GM21786 (cell line): ENCODE measurements around the gene TTC31.
"Not testable (repeated sequence)": the region's sequence is repeated elsewhere in the genome, so short reads cannot be mapped to it uniquely, and the experiment has no call there.

Experiments used
- ATAC-seq: cut with Tn5 transposase; IDR thresholded peaks from one replicate; pipeline ENCODE4 v1.9.1; 2021; ENCODE audit not compliant: unreplicated experiment

The TTC31 gene

DNA sequence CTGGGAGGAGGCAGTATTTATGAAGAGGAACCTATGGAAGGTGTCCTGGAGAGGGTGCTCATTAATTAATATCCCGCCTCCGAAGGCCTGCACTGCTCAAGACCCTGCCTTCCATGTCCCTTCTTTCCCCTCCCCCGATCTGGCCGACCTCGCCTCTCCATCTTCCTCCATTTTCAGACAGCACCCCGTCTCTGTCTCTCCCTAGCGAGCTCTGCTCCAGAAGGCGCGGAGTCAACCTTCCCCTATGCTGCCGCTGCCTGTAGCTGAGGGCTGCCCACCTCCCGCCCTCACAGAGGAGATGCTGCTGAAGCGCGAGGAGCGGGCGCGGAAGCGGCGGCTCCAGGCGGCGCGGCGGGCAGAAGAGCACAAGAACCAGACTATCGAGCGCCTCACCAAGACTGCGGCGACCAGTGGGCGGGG is 25.7 kb upstream of the TTC31 start:
- no peak for ATAC-seq

DNA sequence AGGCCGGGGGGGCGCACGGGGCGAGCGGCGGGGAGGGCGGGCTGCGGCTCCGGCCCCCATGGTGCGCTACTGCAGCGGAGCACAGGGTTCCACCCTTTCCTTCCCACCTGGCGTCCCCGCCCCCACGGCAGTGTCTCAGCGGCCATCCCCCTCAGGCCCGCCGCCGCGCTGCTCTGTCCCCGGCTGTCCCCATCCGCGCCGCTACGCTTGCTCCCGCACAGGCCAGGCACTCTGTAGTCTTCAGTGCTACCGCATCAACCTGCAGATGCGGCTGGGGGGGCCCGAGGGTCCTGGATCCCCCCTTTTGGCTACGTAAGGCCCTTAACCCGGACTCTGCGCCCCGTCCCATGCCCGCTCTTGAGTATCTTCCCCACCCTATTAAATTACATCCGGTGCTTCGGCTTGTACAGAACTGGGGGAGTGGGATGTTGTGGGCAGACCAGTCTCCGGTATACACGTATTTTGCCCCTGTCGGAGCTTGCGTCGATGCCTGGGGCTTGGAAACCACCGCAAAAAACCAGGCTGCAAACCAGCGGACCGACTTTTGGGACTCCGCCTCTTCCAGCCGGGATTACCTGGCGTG is 25.2 kb upstream of the TTC31 start:
- ATAC-seq: peak; percentile 29

DNA sequence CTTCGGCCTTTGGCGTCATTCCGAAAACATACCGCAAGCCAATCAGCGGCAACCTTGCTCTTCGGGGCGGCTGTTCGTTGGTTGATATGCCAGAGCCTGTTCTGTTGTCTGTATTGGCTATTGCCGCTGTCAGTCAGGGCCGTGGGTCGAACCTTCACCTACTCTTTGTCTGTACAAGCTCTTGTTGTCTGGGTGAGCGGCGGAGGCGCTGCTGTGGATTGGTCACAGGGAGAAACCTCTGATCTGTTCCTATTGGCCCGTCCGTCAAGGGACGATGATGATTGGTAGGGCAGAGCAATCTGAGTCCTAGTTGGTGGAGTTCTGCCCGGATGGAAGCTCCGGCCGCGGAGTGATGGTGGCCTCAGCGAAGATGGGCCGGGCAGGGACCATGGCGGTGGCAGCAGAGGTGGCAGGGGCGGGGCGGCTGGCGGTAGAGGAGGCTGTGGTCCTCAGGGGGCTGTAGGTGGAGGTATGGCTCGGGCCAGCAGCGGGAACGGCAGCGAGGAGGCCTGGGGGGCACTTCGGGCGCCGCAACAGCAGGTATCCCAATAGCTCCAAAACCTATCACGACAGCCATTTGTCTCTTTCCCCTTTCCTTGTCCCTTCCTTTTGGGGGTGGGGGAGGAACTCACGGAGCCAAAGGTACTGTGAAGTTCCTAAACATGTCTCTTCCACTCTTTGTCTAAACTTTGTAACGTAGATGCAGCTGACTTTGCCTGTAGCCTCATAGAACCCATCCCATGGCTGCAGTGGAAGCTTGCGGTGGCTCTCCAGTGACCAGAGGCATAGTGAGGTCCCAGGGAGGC is 24.5 kb upstream of the TTC31 start, which contains the start of gene WBP1:
Gene WBP1 (plus strand): TSS at position 307 of the 806 bp plus-strand sequence. CDS start 165 bp downstream, at position 472.
- peak; percentile 86 for ATAC-seq

DNA sequence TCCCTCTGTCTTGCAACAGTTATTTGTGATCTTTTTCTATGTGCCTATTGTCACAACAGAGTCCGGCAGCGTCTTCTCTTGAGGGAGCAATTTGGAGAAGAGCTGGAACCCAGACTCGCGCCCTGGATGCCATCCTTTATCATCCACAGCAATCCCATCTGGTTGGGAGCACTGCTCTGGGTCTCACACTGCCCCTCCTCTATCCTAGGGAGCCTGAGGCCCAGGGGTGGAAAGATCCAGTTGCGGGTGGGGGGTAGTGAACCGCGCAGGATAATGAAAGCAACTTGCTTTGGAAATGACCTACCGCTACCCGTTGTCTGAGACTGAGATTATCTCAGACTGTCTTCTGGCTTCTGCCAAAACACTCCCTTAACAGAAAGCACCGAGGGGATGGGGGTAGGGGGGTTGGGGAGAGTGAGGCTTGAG is 23.9 kb upstream of the TTC31 start:
- no peak for ATAC-seq

DNA sequence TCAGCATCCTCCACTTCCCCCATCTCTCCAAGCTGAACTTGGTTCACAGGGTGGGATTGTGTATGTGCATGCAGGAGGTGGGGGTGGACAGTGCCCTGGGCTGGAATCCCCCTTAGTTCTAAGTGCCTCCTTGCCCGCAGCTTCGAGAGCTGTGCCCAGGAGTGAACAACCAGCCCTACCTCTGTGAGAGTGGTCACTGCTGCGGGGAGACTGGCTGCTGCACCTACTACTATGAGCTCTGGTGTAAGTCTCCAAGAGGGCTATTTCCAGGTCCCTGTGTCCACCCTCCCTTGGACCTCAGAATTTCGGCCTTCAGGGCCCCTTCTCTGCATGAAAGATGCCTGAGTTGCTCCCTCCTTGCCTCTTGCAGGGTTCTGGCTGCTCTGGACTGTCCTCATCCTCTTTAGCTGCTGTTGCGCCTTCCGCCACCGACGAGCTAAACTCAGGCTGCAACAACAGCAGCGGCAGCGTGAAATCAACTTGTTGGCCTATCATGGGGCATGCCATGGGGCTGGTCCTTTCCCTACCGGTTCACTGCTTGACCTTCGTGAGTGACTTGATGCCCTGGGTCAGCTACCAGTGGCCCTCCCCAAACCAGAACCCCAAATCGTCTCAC is 23.3 kb upstream of the TTC31 start:
- ATAC-seq: not testable (repeated sequence)

DNA sequence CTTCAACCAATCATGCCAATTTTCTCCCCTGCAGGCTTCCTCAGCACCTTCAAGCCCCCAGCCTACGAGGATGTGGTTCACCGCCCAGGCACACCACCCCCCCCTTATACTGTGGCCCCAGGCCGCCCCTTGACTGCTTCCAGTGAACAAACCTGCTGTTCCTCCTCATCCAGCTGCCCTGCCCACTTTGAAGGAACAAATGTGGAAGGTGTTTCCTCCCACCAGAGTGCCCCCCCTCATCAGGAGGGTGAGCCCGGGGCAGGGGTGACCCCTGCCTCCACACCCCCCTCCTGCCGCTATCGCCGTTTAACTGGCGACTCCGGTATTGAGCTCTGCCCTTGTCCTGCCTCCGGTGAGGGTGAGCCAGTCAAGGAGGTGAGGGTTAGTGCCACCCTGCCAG is 22.7 kb upstream of the TTC31 start:
- not testable (repeated sequence) for ATAC-seq

DNA sequence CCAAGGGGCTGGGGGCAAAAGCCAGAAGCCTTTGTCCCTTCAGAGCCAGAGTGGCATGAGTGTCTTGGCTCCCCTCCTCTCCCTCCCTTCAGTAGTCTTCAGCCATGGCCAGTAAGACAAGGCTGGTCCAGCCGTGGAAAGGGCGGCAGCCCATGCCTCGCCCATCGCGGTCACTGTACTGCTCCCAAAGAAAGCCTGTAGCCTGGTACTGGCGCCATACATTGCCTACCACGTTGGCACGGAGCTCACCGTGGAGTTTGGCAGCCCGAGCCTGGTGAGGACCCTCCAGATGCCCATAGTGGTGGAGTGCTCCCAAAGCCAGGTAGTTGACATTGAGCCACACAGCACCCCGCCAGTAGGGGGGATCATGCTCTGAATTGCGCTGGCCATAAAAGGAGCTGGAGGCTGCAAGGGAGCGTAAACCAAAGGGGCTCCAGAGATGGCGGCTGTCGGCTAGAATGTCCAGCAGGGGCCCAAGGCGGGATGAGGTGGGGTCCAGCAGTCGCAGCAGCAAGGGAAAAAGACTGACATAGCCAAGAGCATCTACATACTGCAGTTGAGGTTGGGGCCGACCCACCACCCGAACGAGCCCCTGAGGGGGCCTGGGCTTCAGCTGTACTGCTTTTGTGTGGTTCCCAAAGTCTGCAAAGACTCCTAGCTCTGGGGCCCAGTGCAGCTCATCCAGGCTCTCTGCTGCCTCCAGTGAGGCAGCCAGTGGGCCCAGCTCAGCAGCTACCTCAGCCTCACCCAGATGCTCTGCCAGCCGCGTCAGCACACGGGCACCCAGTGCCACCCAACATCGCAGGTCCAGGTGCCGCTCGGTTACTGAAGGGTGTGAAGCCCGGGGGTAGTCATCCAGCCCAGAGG is 21.5 kb upstream of the TTC31 start:
- ATAC-seq: no peak

DNA sequence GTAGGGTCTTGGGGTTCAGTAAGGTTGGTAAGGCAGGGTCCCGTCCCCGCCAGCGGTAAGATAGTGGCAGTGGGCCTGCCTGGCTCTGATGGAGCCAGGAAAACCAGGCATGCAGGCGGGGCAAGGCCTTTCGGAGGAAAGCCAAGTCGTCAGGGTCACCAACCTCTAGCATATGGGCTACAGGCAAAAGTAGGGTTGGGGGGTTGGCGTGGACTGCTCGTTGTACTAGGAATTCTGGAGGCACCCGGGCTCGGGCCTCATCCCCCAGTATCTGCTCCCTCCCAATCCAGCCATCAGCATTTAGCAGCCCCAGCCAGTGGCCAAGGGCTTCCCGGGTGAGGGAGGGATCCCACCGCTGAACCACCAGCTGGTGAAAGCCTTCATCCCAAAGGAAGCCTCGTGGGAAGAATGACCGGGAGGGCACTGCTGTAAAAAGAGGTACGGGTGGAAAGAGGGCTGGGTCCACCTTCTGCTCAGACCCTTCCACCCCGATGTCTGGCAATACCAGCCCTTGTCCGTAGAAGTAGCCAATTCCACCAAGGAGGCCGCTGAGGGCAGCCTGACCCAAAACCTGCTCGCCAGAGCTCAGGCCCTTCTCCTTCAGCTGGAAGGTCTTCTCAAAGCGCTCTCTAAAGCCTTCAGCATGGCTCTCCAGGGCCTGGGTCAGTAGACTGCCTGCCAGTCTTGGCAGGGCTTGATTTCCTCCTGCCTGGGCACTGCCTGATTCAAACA is 20.7 kb upstream of the TTC31 start:
- ATAC-seq: no peak

DNA sequence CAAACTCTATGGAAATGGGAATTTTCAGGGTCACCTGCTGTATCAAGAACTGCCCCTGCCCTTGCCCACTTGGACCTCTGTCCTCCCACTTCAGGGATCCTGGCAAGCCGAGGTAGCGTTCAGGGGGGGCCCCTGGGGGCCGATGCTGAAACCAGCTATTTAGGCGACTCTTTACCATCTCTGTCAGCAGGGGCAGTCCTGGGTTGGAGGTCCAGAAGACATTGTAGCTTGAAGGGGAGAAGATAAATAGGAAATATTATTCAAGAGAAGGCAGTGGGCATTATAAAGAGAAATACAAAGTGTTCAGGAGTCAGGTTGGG is 20.1 kb upstream of the TTC31 start:
- no peak for ATAC-seq

DNA sequence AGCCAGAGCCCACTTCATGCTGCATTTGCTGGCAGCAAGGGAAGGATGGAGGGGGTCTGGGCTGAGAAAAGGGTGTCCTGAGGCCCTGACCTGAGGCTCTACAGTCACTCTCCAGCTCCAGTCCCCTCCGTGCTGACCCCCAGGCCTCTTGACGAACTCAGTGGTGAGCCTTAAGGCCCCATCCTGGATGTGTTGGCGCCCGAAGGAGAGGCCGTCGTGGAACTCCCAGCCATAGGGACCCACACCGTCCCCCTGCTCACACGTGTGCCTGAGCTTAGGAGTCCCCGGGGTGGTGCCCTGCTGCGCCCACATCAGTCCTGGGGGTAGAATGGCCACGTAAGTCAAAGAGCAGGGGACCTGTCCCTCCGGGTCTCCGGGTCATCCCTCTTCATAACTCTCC is 18.5 kb upstream of the TTC31 start:
- ATAC-seq: no peak

DNA sequence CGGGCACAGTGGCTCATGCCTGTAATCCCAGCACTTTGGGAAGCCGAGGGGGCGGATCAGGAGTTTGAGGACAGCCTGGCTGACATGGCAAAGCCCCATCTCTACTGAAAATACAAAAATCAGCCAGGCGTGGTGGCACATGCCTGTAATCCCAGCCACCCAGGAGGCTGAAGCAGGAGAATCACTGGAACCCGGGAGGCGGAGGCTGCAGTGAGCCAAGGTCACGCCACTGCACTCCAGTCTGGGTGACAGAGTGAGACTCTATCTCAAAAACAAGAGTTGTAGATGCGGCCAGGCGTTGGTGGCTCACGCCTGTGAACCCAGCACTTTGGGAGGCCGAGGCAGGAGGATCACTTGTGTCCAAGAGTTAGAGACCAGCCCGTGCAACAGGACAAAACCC is 12.1 kb upstream of the TTC31 start:
- ATAC-seq: not testable (repeated sequence)

DNA sequence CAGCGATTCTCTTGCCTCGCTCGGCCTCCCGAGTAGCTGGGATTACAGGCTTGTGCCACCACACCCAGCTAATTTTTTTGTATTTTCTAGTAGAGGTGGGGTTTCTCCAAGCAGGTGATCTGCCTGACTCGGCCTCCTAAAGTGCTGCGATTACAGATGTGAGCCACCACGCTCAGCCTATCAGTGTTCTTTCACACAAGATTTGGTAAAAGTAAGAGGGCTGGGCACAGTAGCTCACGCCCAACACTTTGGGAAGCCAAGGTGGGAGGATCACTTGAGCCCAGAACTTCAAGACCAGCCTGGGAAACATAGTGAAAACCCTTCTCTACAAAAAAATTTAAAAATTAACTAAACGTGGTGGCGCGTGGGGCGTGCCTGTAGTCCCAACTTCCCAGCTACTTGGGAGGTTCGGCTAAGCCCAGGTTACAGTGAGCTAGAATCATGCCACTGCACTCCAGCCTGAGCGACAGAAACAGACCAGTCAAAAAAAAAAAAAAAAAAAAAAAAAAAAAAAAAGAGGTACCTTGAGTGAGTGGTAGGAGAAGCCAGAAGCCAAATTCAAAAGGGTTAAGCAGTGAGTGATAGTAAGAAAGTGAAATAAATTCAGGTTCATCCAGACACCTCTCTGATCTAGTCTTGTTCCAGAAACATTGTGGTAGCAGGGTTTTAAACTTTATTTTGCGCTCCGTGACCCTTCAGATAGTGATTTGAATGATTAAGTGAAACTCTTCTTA is 11.4 kb upstream of the TTC31 start:
- ATAC-seq: no peak

DNA sequence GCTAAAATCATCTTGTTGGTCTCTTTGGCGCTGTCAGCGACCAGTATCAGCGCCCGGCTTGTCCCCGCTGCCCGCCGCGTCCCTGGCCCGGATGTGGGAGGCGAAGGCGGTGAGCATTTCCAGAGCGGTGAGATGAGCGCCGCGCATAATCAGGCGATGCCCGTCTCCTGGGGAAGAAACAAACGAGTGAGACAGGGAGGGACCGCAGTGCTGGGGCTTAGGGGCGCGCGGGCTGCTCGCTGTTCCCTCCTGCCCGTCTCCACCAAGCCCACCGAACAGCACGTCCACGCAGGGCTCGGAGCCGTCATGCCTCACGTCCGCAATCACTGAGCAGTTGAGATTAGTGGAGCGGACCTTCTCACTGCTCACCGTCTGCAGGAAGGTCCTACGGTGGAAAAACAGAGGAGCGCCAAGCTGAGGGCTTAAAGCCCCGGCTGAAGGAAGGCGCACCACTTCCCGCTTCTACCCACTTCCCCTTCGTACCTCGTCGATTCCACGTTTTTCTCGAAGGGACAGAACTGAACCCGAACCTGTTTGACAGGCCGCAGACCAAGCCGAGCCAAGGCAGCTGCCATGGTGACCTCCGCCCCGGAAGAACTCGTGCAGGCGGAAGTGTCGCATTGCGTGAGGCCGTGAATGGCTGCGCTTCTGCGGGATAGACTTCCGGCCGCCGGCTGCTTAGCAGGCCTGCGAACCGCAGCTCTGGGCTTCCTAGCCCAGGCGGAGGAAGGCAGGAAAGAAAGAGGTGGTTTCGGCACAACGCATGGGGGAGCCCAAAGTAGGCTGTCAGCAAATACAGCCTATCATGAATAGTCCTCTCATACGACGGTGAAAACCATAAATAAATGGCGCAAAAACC is 10.6 kb upstream of the TTC31 start, which contains the start of gene MRPL53:
Gene MRPL53 (minus strand): TSS at position 595 of the 859 bp plus-strand sequence. CDS start 20 bp downstream, at position 575.
- peak; percentile 94 for ATAC-seq

DNA sequence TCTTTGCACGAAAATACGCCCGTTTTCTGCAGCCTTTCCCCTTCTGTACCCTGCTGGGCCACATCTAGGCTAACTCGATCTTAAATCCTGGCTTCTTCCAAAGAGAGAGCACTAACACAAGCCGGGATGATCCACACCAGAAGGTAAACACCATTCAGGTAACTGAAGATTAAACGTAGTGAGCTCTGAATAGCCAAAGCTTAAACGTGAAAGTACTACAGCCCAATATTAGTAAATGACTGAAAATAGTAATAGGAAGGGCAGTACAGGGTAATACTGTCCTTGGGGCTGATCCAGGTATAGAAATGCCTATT is 10.0 kb upstream of the TTC31 start:
- no peak for ATAC-seq

DNA sequence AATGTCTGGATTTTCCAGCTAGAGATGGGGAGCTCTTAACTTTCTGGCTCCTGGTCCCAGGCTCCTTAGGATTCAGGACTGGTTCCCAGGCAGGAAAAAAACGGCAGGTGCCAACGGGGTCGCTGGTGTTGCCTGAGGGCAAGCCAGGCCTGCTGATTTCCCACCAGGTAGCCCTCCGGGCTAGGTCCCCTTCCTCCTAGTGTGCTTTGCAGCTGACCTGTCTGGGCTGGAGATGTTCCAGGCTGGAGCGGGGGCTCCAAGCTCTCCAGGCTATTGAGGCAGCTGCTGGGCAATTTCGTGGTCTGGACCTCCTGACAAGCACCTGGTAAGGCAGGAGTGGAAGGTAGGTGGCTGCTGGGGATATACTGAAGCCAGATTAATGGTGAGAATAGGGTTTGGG is 8.4 kb upstream of the TTC31 start:
- ATAC-seq: no peak

DNA sequence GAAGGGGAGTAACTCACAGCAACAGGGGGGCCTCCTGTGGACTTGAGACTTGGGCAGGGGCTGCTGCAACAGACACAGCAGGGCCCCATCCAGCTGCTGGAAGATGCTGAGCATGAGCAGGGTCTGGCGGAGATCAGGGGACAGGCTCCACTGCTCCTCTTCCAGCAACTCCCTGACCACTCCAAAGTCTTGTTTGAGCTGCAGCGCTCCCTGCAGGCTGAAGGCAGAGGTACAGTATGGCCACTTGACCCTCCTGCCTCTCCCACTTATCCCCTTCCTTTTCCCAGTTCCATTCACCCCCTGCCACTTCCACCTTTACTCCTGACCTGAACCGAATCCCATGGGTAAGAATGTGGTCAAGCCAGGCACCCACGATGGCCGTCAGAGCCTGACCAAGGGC is 8.0 kb upstream of the TTC31 start:
- no peak for ATAC-seq

DNA sequence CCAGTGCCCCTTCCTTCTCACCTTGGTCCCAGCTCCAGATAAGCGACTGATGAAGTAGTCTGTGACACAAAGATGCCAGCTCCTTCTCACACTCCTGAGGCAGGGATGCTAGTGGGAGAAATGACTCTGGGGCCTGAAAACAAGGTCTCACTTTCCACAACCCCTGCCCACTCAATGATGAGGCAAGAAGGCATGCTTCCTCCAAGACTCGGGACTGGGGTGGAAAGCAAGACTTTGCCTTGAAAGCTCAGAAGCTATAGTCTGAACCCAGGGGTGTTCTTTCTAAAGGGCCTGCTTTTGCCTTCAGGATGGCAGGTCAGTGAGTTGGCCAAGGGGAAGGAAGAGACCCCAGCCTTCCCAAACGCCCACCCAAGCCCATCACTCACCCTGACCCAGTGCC is 1.4 kb upstream of the TTC31 start:
- no peak for ATAC-seq

DNA sequence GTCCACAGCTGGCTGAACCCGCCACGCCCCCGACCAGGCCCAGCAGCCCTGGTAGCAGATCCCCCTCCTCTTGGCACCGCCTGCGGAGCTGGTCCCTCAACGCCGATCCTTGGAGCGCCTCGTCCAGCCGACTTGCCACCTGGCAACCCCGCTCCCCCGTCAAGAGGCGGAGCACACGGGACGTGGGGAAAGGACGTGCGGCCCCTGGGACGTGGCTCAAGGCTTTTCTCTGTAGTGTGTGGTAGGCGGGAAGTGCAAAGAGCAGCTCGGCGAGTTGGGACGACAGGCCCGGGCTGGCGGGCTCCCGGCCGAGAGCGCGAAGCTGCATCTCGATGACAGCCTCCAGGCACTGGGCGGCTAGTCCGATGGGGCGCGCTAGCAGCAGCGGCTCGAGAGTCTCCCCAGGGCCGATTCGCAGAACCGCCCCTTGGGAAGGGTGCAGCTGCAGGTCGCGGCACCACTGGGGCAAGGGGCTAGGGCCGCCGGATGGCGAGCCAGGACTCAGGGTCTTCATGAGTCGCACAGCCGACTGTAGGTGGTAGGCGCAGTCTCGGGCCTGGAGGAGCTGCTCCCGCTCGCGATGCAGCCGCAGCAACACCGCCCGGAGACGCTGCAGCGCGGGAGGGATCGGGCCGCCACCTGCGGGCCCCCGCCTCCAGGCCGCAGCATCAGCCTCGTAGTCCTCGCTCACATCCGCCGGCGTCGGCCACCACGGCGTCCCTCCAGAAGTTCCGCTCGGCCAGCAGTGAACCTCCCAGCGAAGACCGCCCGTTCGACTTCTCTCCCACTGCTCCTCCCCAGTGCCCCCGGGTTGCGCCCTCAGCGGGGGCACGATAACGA is 700 bp upstream of the TTC31 start:
- ATAC-seq: peak; percentile 26
